Fibroblast of peridontal ligament (primary cell): Measurements from ENCODE around the gene DBP.
"Not testable (repeated sequence)": the region's sequence is repeated elsewhere in the genome, so short reads cannot be mapped to it uniquely, and the experiment has no call there.

Source experiments
- DNase-seq: peaks from one replicate; pipeline ENCODE4 v3.0.0-alpha.2; 2010; ENCODE audit errors: extremely low read depth

Gene DBP

GRCh38 chr19:48636859-48637448 is at the start of gene DBP:
Gene DBP (minus strand): TSS chr19:48637379. CDS start chr19:48636994, 385 bp downstream.
- no peak for DNase-seq

- DNase-seq = not testable (repeated sequence)
Observed at GRCh38 chr19:48686637-48687036, 49.5 kb upstream of the DBP start.

- DNase-seq = no peak
Observed at GRCh38 chr19:48686088-48686487, 48.9 kb upstream of the DBP start.

GRCh38 chr19:48685583-48685982 is 48.4 kb upstream of the DBP start:
- no peak for DNase-seq

- peak; percentile 56 for DNase-seq
Observed at GRCh38 chr19:48683349-48683748, 46.2 kb upstream of the DBP start.

- DNase-seq = peak; percentile 79
Observed at GRCh38 chr19:48681127-48681470, 43.9 kb upstream of the DBP start.

- DNase-seq = no peak
Observed at GRCh38 chr19:48680436-48681126, 43.4 kb upstream of the DBP start.

GRCh38 chr19:48680006-48680405 is 42.8 kb upstream of the DBP start:
- not testable (repeated sequence) for DNase-seq

GRCh38 chr19:48678201-48678600 is 41.0 kb upstream of the DBP start:
- DNase-seq = no peak

GRCh38 chr19:48676887-48677286 is 39.7 kb upstream of the DBP start:
- no peak for DNase-seq

- DNase-seq = no peak
Observed at GRCh38 chr19:48676487-48676886, 39.3 kb upstream of the DBP start.

GRCh38 chr19:48674921-48675824 is 38.0 kb upstream of the DBP start:
- DNase-seq = peak; percentile 83

- no peak for DNase-seq
Observed at GRCh38 chr19:48674216-48674809, 37.1 kb upstream of the DBP start.

GRCh38 chr19:48673436-48674100 is 36.4 kb upstream of the DBP start:
- DNase-seq = no peak

GRCh38 chr19:48672994-48673393 is 35.8 kb upstream of the DBP start, which contains the start of gene NTN5:
Gene NTN5 (minus strand): TSS chr19:48673017. CDS start chr19:48670986, 2,031 bp downstream.
- no peak for DNase-seq

- DNase-seq = no peak
Observed at GRCh38 chr19:48671446-48671995, 34.3 kb upstream of the DBP start.

GRCh38 chr19:48670699-48671445 is 33.7 kb upstream of the DBP start:
- DNase-seq = no peak

GRCh38 chr19:48669903-48670668 is 32.9 kb upstream of the DBP start:
- no peak for DNase-seq

GRCh38 chr19:48668761-48669160 is 31.6 kb upstream of the DBP start:
- no peak for DNase-seq

- no peak for DNase-seq
Observed at GRCh38 chr19:48668332-48668731, 31.2 kb upstream of the DBP start.
